C4-2B (cell line): ENCODE measurements around the gene SQSTM1.

Source experiments
- ZFX ChIP-seq: fragments of 450-650 bp; IDR thresholded peaks from 2 replicates; pipeline ENCODE4 v1.6.1; 2017
- TF ChIP-seq, protein P1 (sequence below): fragments of 450-650 bp; conservative IDR thresholded peaks from 2 replicates; pipeline ENCODE4 v1.5.1; 2017; ENCODE audit warnings: mild to moderate bottlenecking

DNA sequence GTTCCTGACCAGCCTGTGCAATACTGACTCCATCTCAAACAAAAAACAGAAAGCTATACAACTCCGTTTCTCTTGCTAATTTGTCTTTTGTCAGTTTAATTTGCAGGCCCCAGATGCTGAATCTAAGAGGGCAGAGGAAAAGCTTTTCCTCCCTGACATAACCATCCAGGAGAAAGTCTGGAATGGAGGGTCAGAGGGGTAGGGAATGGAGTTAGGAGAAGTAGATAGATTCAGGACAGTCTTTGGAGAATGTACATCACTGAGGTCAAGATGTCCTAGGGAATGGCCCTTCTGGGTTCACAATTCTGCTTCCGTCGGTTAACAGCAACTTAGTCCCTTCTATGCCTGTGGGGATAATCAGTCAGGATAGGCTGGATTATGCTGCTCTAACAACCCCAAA lies 6.6 kb upstream of the SQSTM1 start:
- TF ChIP-seq, protein P1, sequence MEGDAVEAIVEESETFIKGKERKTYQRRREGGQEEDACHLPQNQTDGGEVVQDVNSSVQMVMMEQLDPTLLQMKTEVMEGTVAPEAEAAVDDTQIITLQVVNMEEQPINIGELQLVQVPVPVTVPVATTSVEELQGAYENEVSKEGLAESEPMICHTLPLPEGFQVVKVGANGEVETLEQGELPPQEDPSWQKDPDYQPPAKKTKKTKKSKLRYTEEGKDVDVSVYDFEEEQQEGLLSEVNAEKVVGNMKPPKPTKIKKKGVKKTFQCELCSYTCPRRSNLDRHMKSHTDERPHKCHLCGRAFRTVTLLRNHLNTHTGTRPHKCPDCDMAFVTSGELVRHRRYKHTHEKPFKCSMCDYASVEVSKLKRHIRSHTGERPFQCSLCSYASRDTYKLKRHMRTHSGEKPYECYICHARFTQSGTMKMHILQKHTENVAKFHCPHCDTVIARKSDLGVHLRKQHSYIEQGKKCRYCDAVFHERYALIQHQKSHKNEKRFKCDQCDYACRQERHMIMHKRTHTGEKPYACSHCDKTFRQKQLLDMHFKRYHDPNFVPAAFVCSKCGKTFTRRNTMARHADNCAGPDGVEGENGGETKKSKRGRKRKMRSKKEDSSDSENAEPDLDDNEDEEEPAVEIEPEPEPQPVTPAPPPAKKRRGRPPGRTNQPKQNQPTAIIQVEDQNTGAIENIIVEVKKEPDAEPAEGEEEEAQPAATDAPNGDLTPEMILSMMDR, result no peak
- TF ChIP-seq ZFX, result no peak
